ENCODE data around the gene WWOX. TPM values are rescaled to one million over a fixed set of nuclear protein-coding genes. Genes with fewer than 3 reads are reported as not detected.

The WWOX gene
- total and polyA plus RNA-seq, 2 experiments from 2014 or later = 17.0 to 39.8 TPM

DNA sequence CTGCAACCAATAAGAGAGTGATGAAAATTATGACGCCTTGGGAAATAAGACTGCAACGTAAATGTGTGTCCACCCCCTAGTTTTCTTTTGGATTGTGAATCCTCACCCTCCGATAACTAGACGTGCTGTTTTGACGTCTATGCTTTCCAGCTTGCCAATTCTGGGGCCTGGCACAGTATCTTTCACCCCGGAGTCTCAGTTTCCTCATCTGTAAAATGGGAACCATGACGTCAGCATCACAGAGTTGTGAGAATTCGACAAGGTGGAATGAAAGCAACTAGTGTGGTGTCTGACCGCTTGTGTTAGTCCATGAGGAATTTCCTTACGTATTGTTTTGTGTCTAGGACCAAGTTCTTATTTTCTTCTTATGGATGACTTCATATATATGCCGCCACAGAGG lies 37.7 kb downstream of the WWOX start:
- TF ChIP-seq, protein P1, sequence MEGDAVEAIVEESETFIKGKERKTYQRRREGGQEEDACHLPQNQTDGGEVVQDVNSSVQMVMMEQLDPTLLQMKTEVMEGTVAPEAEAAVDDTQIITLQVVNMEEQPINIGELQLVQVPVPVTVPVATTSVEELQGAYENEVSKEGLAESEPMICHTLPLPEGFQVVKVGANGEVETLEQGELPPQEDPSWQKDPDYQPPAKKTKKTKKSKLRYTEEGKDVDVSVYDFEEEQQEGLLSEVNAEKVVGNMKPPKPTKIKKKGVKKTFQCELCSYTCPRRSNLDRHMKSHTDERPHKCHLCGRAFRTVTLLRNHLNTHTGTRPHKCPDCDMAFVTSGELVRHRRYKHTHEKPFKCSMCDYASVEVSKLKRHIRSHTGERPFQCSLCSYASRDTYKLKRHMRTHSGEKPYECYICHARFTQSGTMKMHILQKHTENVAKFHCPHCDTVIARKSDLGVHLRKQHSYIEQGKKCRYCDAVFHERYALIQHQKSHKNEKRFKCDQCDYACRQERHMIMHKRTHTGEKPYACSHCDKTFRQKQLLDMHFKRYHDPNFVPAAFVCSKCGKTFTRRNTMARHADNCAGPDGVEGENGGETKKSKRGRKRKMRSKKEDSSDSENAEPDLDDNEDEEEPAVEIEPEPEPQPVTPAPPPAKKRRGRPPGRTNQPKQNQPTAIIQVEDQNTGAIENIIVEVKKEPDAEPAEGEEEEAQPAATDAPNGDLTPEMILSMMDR (IDR thresholded peaks at IDR 0.05; ENCODE audit: poor library complexity) = no peak
- TF ChIP-seq EZH2phosphoT487 (IDR thresholded peaks at IDR 0.05; ENCODE audit: low read depth, severe bottlenecking, unreplicated experiment) = no peak
- TF ChIP-seq EZH2 (IDR thresholded peaks at IDR 0.05; ENCODE audit: borderline replicate concordance) = no peak
- Histone ChIP-seq H3K36me3 (replicated peaks; ENCODE audit: insufficient read depth, low read depth) (no peaks in the 10 kb centered on the region), H4K20me1 (ENCODE audit: insufficient read depth, poor library complexity, severe bottlenecking) (no peaks in the 10 kb centered on the region), H3K27ac (no peak overlapping the region), H3K4me3 (no peak overlapping the region), H3K79me2 (no peaks in the 10 kb centered on the region), H3K9me2 (replicated peaks; ENCODE audit: insufficient read depth) (no peaks in the 10 kb centered on the region), H2AFZ (no peak overlapping the region), H3K27me3 (no peaks in the 10 kb centered on the region), H3K4me2 (no peak overlapping the region), H3K9me3 (ENCODE audit: low read depth) (no peaks in the 10 kb centered on the region), H3K4me1 (ENCODE audit: insufficient read depth) (peaks cover 15% of the 10 kb centered on the region)
- WGBS (ENCODE audit: low lambda C conversion rate, missing lambda C conversion rate) = 98% methylated on average over 11 of the region's 11 CpGs
- DNase-seq (ENCODE audit: low spot score) = no peak

GRCh38 chr16:78137782-78138616 lies 38.5 kb downstream of the WWOX start:
- no peaks in the 10 kb centered on the region for H3K9me3 ChIP-seq (ENCODE audit: low read depth)
- TF ChIP-seq EZH2phosphoT487 (IDR thresholded peaks at IDR 0.05; ENCODE audit: low read depth, severe bottlenecking, unreplicated experiment) (no peak), EZH2 (IDR thresholded peaks at IDR 0.05; ENCODE audit: borderline replicate concordance) (no peak)
- TF ChIP-seq, protein P1 (IDR thresholded peaks at IDR 0.05; ENCODE audit: poor library complexity) = no peak
- no peak overlapping the region for H3K4me2 ChIP-seq
- no peaks in the 10 kb centered on the region for H3K36me3 ChIP-seq (replicated peaks; ENCODE audit: insufficient read depth, low read depth)
- H3K9me2 ChIP-seq (replicated peaks; ENCODE audit: insufficient read depth) = no peaks in the 10 kb centered on the region
- no peaks in the 10 kb centered on the region for H3K27me3 ChIP-seq
- H4K20me1 ChIP-seq (ENCODE audit: insufficient read depth, poor library complexity, severe bottlenecking) = no peaks in the 10 kb centered on the region
- H3K27ac ChIP-seq = no peak overlapping the region
- no peak overlapping the region for H2AFZ ChIP-seq
- no peak overlapping the region for H3K4me3 ChIP-seq
- no peak for DNase-seq (ENCODE audit: low spot score)
- 94% methylated on average over 8 of the region's 8 CpGs for WGBS (ENCODE audit: low lambda C conversion rate, missing lambda C conversion rate)
- no peaks in the 10 kb centered on the region for H3K79me2 ChIP-seq
- H3K4me1 ChIP-seq (ENCODE audit: insufficient read depth) = peaks cover 15% of the 10 kb centered on the region

- Histone ChIP-seq H3K79me2 (no peaks in the 10 kb centered on the region), H3K9me3 (ENCODE audit: low read depth) (no peaks in the 10 kb centered on the region), H3K27me3 (no peaks in the 10 kb centered on the region), H3K36me3 (replicated peaks; ENCODE audit: insufficient read depth, low read depth) (no peaks in the 10 kb centered on the region), H4K20me1 (ENCODE audit: insufficient read depth, poor library complexity, severe bottlenecking) (no peaks in the 10 kb centered on the region), H3K4me3 (no peak overlapping the region), H3K4me1 (ENCODE audit: insufficient read depth) (no peaks in the 10 kb centered on the region), H3K27ac (no peak overlapping the region), H3K9me2 (replicated peaks; ENCODE audit: insufficient read depth) (no peaks in the 10 kb centered on the region), H2AFZ (no peak overlapping the region), H3K4me2 (no peak overlapping the region)
- 74% methylated on average over 6 of the region's 6 CpGs for WGBS (ENCODE audit: low lambda C conversion rate, missing lambda C conversion rate)
- DNase-seq (ENCODE audit: low spot score) = no peak
- no peak for TF ChIP-seq EZH2phosphoT487 (IDR thresholded peaks at IDR 0.05; ENCODE audit: low read depth, severe bottlenecking, unreplicated experiment)
- TF ChIP-seq, protein P1 (IDR thresholded peaks at IDR 0.05; ENCODE audit: poor library complexity) = no peak
- TF ChIP-seq EZH2 (IDR thresholded peaks at IDR 0.05; ENCODE audit: borderline replicate concordance) = no peak
These were observed 41.5 kb downstream of the WWOX start for GRCh38 chr16:78140818-78141466.

All from hepatocyte (in vitro differentiated cells).